ENCODE results near the gene MYO1D.
"Not testable (repeated sequence)": the region's sequence is repeated elsewhere in the genome, so short reads cannot be mapped to it uniquely, and the experiment has no call there.

MYO1D gene

GRCh38 chr17:32827227-32827626, 49.7 kb downstream of the MYO1D start:
- DNase-seq (ENCODE audit: low read depth): no peak
- no peak overlapping the region for H3K4me3 ChIP-seq (ENCODE audit: low read depth, low read length)

- no peak for DNase-seq (ENCODE audit: low read depth)
These were observed 50.8 kb downstream of the MYO1D start for GRCh38 chr17:32826076-32826475.

GRCh38 chr17:32824334-32824733, 52.6 kb downstream of the MYO1D start:
- no peak overlapping the region for H3K4me3 ChIP-seq (ENCODE audit: low read depth, low read length)
- DNase-seq (ENCODE audit: low read depth): no peak

More at GRCh38 chr17:32826076-32826475, 50.8 kb downstream of the MYO1D start:
- H3K4me3 ChIP-seq (ENCODE audit: low read depth, low read length): no peak overlapping the region

- H3K4me3 ChIP-seq (ENCODE audit: low read depth, low read length): no peak overlapping the region
- no peak for DNase-seq (ENCODE audit: low read depth)
These were observed 53.9 kb downstream of the MYO1D start for GRCh38 chr17:32822996-32823395.

- H3K4me3 ChIP-seq (ENCODE audit: low read depth, low read length): peak overlapping the region; percentile 23
- not testable (repeated sequence) for DNase-seq (ENCODE audit: low read depth)
These were observed 54.7 kb downstream of the MYO1D start for GRCh38 chr17:32821987-32822934.

- H3K4me3 ChIP-seq (ENCODE audit: low read depth, low read length): no peak overlapping the region
- DNase-seq (ENCODE audit: low read depth): no peak
These were observed 56.5 kb downstream of the MYO1D start for GRCh38 chr17:32820440-32820839.

GRCh38 chr17:32819787-32820186, 57.1 kb downstream of the MYO1D start:
- H3K4me3 ChIP-seq (ENCODE audit: low read depth, low read length): no peak overlapping the region
- DNase-seq (ENCODE audit: low read depth): no peak

GRCh38 chr17:32819035-32819434, 57.9 kb downstream of the MYO1D start:
- no peak for DNase-seq (ENCODE audit: low read depth)
- no peak overlapping the region for H3K4me3 ChIP-seq (ENCODE audit: low read depth, low read length)

GRCh38 chr17:32815460-32815859, 61.5 kb downstream of the MYO1D start:
- no peak for DNase-seq (ENCODE audit: low read depth)
- H3K4me3 ChIP-seq (ENCODE audit: low read depth, low read length): no peak overlapping the region

GRCh38 chr17:32814836-32815235, 62.1 kb downstream of the MYO1D start:
- no peak for DNase-seq (ENCODE audit: low read depth)
- H3K4me3 ChIP-seq (ENCODE audit: low read depth, low read length): no peak overlapping the region

GRCh38 chr17:32813021-32813420, 63.9 kb downstream of the MYO1D start:
- peak; percentile 29 for DNase-seq (ENCODE audit: low read depth)

GRCh38 chr17:32810690-32811089, 66.2 kb downstream of the MYO1D start:
- DNase-seq (ENCODE audit: low read depth): no peak
- no peak overlapping the region for H3K4me3 ChIP-seq (ENCODE audit: low read depth, low read length)

More at GRCh38 chr17:32813021-32813420, 63.9 kb downstream of the MYO1D start:
- H3K4me3 ChIP-seq (ENCODE audit: low read depth, low read length): no peak overlapping the region

- no peak for DNase-seq (ENCODE audit: low read depth)
- no peak overlapping the region for H3K4me3 ChIP-seq (ENCODE audit: low read depth, low read length)
These were observed 69.3 kb downstream of the MYO1D start for GRCh38 chr17:32807577-32807976.

- no peak overlapping the region for H3K4me3 ChIP-seq (ENCODE audit: low read depth, low read length)
- DNase-seq (ENCODE audit: low read depth): no peak
These were observed 70.3 kb downstream of the MYO1D start for GRCh38 chr17:32806646-32807045.

- H3K4me3 ChIP-seq (ENCODE audit: low read depth, low read length): no peak overlapping the region
- no peak for DNase-seq (ENCODE audit: low read depth)
These were observed 71.6 kb downstream of the MYO1D start for GRCh38 chr17:32805029-32805976.

- no peak overlapping the region for H3K4me3 ChIP-seq (ENCODE audit: low read depth, low read length)
- DNase-seq (ENCODE audit: low read depth): no peak
These were observed 73.4 kb downstream of the MYO1D start for GRCh38 chr17:32803544-32803943.

GRCh38 chr17:32802306-32802705, 74.6 kb downstream of the MYO1D start:
- H3K4me3 ChIP-seq (ENCODE audit: low read depth, low read length): no peak overlapping the region
- DNase-seq (ENCODE audit: low read depth): no peak

GRCh38 chr17:32801641-32802040, 75.3 kb downstream of the MYO1D start:
- H3K4me3 ChIP-seq (ENCODE audit: low read depth, low read length): no peak overlapping the region
- DNase-seq (ENCODE audit: low read depth): no peak

GRCh38 chr17:32801193-32801592, 75.7 kb downstream of the MYO1D start:
- H3K4me3 ChIP-seq (ENCODE audit: low read depth, low read length): no peak overlapping the region
- no peak for DNase-seq (ENCODE audit: low read depth)

GRCh38 chr17:32798938-32799337, 78.0 kb downstream of the MYO1D start:
- H3K4me3 ChIP-seq (ENCODE audit: low read depth, low read length): no peak overlapping the region
- DNase-seq (ENCODE audit: low read depth): no peak

Data from skeletal muscle cell (primary cell).